GM18498 (cell line): Measurements from ENCODE around the gene IRX6.

ENCODE experiments used
- ATAC-seq: cut with Tn5 transposase; IDR thresholded peaks from one replicate; pipeline ENCODE4 v1.9.1; 2021; ENCODE audit warnings: mild to moderate bottlenecking, moderate library complexity; ENCODE audit not compliant: unreplicated experiment

IRX6 gene

DNA sequence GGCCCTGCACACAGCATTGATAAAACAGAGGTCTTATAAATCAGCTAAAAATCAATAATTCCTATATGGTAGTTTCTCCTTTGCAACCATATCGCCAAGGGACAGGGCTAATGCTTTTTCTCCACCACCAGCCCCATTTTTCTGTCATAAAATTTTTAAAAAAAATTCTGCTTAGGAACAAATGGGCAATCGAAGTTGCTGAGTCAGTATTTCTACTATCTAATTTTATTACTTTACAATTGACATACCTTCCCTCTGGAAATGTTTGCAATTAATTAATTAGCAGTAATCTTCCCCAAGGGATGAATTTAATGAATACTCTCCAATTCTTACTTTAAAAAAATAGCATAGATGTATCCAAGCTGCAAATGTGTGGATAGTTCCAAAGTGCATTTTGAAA, 1.7 kb upstream of the IRX6 start:
- ATAC-seq, result no peak

DNA sequence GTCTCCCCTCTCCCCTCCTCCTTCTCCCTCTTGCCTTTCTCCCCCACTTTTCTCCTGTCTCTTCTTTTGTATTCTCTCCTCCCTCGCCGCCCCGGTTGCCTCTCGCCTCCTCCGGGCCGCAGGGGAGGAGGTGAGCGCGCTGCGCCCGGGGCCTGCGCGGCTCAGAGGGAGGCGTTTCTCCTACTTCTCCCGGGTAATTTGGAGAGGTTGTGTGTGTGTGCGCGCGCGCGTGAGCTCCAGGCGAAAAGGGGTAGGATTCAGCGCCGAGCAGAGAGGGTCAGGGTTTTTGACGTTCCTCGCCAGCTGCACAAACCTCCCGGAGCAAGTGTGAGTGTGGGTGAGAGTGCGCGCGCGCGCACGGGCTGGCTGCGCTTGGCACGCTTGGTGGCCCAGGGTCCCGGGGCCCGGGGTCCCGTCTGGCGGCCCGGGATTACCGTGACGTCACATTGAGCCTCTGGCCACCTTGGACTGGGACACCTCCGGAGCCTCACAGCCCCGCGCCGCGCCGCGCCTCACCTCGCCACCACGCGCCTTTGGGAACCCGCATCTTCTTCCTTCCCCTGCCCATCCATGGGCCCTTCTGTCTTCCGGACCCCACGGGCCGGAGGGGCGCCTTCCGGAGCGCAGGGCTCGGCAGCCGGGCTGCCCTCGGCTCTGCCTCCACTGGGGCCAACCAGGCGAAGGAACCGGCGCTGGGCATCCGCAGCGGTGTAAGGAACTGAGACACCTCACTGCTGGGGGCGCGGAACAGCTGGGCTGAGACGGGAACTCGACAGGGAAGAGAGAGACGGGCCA, 479 bp downstream of the IRX6 start:
- no peak for ATAC-seq

DNA sequence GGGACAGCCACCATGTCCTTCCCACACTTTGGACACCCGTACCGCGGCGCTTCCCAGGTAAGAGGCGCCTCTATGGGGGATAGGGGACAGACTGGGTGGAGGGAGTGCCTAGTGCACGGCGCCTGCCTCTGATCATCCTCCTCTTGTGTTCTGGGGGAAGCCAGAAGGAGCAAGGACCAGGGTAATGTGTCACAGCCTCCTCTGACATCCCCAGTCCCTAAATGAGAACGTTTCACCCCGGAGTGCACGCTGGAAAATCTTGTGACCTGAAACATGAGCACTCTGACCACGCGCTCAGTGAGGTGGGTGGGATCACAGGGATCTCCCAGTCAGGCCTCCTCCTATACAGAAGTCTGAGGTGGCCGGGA, 1.1 kb downstream of the IRX6 start:
- ATAC-seq, result no peak

DNA sequence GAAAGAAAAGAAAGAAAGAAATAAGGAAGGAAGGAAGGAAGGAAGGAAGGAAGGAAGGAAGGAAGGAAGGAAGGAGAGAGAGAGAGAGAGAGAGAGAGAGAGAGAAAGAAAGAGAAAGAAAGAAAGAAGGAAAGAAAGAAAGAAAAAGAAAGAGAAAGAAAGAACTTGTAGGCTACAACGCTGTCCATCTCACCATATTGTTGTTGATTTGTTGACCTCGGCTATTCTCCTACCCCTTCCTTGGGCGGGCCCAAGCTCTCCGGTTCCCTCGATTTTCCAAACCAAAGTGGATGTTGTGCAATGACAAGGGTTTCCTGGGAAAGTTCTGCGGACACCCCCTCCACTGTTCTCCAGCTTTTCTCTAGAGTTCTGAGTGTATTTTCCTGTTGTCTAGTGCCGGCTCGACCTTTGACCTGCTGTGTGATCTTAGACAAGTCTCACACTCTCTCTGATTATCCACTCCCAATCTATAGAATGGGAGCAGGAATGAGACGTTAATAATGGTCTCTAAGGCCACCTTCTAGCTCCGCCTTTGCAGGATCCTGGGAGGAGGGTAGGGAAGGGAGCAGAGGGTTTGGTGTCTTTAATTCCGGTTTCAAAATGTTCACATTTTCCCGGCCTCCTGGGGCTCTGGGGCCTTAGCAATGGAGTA, 1.6 kb downstream of the IRX6 start:
- ATAC-seq, result no peak

DNA sequence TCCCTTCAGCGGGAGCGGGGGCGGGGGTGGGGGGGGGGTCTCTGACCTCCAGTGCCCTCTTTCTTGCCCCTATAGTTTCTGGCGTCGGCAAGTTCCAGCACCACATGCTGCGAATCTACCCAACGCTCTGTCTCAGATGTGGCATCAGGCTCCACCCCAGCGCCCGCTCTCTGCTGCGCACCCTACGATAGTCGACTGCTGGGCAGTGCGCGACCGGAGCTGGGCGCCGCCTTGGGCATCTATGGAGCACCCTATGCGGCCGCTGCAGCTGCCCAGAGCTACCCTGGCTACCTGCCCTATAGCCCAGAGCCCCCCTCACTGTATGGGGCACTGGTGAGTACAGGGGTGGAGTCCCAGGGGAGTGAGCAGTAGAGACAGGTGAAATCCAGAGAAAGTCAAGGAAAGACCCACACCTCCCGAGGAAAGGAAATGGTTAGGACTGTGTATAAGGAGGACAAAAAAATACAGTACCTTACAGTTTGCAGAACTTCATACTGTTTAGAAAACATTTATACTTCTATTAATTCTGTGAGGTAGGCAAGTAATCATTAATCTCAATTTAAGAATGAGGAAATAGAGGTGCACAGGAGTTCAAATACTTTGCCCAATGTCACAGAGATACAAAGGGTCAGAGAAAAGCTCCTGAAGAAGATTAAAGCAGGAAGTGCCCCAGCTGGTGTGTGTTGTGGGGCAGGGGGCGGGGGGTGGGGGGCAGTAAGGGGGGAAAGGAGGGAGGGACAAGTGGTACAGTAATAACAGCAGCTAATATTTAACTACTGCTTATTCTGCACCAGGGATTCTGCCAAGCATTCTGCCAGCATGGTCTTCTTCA, 2.5 kb downstream of the IRX6 start:
- no peak for ATAC-seq

DNA sequence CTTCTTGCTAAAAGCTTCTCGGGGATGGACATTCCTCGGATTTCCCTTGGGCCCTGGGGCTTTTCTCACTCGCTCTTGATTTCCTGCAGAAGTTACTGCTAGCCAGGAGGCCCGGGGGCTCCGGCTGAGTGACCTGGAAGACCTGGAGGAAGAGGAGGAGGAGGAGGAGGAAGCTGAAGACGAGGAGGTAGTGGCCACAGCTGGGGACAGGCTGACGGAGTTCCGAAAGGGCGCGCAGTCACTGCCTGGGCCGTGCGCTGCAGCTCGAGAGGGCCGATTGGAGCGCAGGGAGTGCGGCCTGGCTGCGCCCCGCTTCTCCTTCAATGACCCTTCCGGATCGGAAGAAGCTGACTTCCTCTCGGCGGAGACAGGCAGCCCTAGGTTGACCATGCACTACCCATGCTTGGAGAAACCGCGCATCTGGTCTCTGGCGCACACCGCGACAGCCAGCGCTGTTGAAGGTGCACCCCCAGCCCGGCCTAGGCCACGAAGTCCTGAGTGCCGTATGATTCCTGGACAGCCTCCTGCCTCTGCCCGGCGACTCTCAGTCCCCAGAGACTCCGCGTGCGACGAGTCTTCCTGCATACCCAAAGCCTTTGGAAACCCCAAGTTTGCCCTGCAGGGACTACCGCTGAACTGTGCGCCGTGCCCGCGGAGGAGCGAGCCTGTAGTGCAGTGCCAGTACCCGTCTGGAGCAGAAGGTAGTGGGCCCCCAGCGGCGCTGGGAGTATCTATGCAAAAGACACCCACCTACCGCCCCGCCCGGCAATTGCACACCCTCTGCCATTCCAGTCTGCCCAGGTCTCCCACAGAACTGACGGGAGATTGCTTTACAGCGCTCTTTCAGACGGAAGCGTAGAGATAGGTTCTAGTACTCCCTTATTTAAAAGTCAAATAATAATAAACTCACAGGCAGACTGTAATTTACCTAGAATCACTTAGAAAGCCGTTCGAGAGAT, 4.9 kb downstream of the IRX6 start:
- no peak for ATAC-seq

DNA sequence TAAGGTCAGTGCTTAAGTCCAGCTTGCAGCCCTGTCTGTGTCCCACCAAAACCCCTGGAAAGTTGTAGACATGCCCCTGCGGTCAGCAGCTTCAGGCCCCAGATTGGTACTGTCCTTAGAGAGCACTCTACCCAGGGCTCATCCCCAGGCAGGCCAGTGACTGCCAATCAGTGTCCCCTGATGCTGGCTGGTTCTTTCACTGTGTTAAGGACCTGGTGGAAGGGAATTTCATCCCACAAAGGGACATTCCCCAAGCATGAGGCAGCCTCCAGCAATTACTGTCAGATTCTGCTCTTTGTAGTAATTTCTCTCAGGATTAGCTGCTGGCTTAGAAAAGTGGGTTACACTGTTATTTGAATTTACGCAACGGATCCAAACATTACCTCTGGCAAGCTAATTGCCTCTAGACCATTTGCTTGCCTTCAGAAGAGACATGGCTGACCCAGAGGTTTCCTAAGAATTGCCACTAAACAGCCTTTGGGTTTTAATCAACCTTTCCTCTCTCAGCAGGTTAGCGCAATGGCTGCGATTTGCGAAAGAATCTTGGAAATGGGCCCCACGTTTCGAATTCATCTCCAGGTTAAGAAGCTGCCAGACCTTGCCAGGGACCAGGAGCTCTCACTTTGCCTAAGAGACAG, 5.9 kb downstream of the IRX6 start:
- ATAC-seq, result no peak

DNA sequence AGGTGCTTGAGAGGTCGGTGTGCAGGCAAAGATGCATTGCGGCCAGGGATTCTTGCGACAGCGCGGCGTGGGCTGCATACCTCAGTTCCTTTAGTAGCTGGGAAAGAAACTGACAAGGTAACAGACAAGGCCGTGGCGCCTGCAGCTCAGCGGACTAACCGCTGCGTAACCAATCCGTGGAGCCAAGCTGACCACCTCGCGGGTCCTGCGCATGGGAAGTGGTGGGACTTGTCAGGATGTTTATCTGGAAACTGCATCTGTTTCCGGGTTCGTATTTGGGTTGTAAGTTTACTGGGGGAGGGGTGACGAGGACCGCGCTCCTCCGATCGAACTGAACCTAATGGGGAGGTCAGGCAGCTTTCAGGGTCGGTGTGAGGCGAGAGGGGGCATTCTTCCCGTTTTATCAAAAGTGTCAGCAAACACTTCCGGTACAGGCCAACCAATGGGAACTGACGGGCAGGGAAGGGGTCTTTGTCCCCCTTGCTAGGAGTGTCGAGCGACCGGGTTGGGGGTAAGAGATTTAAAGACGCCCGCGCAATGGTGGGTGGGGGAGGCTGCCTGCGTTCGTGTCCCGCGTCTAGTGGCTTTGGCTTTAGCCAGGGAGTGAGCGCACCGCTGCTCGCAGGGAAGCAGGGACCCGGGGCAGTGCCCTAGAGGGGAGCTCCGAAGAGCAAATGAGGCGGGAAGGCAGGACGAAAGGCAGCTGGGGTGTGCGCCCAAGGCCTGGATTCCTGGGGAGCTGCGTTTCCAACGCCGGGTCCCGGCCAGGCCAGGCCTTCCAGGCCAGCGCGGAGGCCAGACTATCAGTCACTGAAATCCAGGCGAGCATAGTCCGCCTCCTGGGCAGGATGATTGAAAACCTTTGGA, 7.0 kb downstream of the IRX6 start:
- ATAC-seq, result no peak

DNA sequence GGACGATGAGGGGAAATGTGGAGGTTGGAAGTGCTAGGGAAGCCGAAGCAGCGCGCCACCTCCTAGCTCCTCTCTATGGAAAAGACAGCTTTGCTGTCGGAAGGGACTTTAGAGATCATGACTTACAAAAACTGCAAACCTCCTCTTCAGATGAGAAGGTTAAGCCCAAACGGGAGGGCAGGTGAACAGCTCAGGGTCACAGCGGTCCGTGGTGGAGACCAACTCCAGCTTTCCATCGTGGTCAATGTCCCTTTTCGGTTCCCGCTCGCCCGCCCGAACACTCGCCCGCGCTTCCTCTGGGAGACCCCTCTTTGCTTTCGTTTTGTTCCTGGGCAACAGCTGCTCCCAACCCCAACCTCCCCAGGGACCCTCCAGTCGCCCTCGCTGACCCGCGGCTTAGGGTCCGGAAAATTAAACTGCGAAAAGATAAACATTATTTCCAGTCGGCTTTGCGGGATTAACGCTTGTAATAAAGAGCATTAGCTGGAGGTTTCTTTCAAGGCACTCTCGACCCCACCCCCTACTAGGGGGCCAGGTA, 7.7 kb downstream of the IRX6 start:
- no peak for ATAC-seq

DNA sequence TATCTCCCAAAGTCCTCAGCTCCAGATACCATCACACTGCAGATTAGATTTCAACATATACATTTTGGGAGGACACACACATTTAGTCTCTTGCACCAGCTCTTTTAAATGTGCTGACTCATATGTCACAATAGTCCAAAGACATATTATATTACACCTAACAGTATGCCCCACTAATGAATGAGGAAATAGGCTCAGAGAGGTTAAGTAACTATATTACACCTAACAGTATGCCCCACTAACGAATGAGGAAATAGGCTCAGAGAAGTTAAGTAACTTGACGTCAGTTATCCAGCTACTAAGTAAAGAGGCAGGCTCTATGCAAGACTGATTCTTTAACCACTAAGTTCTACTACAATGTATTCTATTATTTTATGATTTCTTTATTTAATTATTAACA, 9.7 kb downstream of the IRX6 start:
- no peak for ATAC-seq

DNA sequence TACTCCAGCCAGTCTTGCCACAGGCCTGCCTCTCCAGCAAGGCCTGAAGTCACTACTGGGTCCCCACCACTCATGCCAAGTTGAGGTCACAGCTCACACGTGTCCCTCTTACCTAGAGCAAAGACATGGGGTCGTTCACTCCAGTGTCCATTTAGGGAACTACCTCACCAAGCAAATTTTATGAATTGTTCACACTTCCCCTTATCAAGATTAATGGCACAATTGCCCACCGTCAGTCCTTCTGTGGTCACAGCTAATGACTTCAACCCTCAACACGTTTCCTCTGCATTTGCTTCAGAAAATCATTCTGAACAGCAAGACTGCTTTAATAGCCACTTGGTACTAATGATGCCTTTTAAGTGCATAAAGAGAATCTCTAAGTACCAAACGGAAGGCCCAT, 14.6 kb downstream of the IRX6 start:
- no peak for ATAC-seq

DNA sequence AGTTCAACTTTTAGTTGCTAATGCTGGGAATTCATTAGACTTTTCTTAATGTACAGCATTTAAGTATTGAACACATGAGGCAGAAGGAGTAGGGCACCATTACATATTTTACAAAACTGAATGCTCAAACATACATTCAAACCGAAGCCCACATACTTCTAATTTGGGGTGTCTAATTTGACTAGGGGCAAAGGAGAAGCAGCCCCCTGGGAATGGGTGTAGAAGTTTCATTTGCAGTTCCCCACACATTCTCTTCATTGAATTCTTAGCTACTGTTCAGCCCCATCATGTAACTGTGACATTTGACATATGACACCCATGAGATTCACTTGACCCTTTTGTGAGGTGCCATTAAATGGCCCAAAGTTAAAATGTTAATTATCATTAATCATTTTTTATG, 16.4 kb downstream of the IRX6 start:
- no peak for ATAC-seq

DNA sequence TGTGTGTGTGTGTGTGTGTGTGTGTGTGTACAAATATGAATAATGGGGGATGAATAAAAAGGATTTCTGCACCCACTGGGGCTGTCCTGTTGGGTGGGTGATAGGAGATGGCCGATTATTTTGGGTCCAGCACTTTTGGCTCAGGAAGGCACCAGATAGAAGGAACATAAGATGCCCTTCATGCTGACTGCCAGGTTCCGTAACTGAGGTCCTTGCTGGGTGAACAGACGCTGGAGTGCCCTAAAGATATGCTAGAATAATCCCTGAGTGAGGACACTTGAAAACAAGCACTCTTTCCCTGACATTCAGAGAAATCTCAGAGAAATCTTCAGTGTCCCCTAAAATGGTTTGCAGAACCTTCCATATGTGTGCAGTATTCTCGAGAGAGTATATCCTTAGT, 17.7 kb downstream of the IRX6 start:
- ATAC-seq, result no peak

DNA sequence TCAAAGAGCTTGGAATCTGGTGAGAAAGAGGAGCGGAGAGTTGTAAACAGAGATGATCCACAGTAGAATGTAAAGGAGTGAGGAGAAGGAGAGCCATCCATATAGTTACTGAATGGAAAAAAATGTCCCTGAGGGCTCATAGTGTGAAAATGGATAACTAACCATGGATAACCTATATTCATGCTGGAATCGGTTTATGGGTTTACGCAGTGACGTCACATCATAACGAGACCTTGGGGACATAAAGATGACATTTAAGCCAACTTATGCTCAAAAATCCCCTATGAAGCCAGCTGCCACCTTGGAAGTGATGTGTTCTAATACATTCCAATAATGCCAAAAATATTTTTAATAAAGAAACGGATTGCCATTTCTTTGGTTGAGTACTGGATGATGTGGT, 22.5 kb downstream of the IRX6 start:
- no peak for ATAC-seq

DNA sequence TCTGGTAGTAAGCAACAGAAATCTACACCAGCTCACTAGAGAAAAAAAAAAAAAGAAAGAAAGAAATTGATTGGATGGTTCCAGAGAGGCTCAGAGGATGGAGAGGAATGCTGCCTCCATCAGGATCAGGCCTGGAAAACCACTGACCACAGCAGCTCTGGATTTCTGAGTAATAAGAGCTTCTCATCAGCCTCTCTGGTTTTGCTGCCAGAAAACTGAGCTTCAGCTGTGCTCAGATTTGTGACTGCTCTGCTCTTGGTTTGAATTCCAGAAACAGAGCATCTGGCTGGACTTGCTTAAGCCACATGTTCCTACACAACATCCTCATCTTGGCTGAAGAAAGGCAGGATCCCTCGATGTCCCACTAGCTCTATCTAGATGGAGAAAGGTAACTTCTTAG, 25.9 kb downstream of the IRX6 start:
- ATAC-seq, result no peak

DNA sequence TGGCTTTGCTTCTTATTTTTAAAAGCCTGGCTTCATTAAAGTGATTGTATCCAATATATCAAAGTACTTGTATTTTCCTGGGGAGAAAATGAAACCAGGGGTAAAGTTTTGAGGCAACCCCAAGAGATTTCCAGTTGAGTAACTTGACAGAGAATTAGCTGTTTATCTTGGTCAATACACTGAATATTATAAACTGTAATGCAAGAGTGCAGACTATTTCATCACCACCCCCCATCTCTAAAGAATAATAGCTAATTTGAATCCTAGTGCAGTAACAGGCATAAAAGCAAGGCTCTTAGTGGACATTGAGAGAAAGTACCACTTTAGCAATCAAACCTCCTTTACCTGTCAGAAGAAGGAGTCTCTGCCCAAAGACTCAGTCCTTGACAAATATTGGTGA, 27.0 kb downstream of the IRX6 start:
- ATAC-seq, result no peak

DNA sequence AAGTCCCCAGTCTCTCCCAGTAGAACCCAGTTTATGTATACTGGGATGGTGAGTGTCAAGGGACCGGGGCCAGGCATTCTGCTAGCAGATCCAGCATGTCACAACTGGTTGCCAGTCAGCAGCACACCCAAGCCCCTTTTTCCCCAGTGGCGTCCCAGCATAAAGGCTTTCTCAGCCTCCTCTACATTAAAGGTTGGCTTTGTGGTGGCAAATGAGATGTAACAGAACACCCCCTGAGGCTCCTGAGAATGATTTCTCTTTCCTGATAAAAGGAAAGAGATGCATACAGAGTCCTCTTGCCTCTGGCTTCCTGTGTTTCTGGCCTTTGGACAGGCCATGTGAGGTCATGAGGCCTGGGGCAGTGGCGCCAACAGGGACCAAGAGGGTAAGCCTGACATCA, 27.9 kb downstream of the IRX6 start:
- ATAC-seq, result no peak

DNA sequence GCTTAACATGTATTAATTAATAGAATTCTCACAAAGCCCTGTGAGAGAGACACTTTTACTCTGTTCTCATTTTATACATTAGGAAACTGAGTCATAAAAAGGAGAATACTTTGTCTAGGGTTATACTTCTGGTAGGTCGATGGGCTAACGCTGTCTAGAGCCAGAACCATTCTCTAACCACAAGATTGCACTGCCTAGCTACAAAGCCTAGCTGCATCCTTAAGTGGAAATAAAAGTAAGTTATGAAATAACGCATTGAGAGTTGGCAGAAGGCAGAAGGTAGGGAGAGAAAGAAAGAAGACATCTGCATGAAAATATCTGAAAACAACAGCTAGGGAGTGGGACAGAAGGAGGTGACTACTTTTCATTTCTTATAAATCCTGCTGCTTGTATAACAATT, 33.2 kb downstream of the IRX6 start:
- ATAC-seq, result no peak

DNA sequence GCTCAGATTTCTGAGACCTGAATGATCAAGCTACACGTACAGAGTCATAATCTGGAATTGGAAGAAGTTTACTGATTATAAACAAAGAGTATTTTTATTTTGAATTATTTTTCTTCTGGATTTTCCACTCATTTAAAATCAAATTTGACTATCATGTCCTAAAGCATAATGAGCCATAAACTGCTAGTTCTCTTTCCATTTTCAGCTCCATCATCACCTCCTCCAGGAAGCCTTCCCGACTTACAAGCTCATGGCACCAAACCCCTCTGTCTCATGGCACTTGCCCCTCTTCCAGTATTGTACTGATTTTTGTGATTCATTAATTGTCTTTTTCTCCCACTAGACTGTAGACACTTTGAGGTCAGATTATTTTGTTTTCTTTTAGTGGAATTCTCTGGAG, 35.9 kb downstream of the IRX6 start:
- ATAC-seq, result no peak
